ENCODE data around the gene VDR. TPM values are rescaled to one million over a fixed set of nuclear protein-coding genes. Genes with fewer than 3 reads are reported as not detected.

Gene VDR
- total RNA-seq, 1 donor from 2014 or later = 4.6 TPM

DNA sequence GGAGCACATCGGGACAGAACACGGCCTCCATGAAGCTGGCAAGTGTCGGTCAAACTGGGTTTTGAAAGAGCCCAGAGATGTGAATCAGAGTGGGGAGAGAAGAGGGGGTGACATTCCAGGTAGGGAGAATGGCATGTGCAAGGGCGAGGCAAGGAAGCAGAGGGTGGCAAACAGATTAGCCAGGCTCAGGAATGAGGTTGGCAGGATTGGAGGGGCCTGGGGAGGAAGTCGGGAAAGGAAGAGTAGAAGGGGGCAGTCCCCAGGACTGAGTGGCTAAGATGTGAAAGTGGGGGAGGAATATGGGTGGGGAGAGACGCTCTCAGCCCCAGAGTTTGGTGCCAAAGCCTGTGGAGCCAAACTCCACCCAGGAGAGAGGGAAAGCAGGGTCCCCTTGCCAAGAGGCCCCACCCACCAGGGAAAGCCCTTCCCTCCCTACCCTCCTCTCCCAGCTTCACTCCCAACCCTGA is 79.6 kb downstream of the VDR start:
- Mint-ChIP-seq H3K27me3 (ENCODE audit: low read depth) (no peaks in the 10 kb centered on the region), H3K27ac (ENCODE audit: unreplicated experiment) (peak overlapping the region; percentile 57), H3K4me1 (ENCODE audit: low read depth) (peaks cover 74% of the 10 kb centered on the region), H3K9me3 (ENCODE audit: low read depth) (no peaks in the 10 kb centered on the region), H3K36me3 (ENCODE audit: low read depth) (no peaks in the 10 kb centered on the region), H3K4me3 (ENCODE audit: unreplicated experiment) (no peak overlapping the region)
- DNase-seq (ENCODE audit: low spot score) = peak; percentile 35
- TF ChIP-seq, protein P1, sequence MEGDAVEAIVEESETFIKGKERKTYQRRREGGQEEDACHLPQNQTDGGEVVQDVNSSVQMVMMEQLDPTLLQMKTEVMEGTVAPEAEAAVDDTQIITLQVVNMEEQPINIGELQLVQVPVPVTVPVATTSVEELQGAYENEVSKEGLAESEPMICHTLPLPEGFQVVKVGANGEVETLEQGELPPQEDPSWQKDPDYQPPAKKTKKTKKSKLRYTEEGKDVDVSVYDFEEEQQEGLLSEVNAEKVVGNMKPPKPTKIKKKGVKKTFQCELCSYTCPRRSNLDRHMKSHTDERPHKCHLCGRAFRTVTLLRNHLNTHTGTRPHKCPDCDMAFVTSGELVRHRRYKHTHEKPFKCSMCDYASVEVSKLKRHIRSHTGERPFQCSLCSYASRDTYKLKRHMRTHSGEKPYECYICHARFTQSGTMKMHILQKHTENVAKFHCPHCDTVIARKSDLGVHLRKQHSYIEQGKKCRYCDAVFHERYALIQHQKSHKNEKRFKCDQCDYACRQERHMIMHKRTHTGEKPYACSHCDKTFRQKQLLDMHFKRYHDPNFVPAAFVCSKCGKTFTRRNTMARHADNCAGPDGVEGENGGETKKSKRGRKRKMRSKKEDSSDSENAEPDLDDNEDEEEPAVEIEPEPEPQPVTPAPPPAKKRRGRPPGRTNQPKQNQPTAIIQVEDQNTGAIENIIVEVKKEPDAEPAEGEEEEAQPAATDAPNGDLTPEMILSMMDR (IDR thresholded peaks at IDR 0.05) = no peak

DNA sequence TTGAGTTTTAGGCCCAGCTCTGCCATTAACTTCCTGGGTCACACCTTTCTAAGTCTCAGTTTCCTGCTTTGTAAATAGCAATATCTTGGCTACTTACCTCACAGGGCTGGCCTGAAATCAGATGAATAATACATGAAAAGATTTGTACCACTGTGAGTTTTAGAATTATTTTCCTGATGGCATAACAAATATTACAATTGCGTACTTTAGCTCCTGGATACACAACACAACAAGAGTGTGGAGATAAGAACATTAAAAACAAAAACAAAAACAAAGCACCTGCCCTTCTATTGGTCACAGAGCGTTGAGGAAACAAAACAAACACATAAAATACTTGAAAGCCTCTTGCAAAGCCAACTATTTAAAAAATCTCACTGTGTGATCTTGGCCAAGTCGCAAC is 80.2 kb downstream of the VDR start:
- Mint-ChIP-seq H3K36me3 (ENCODE audit: low read depth) (no peaks in the 10 kb centered on the region), H3K27me3 (ENCODE audit: low read depth) (no peaks in the 10 kb centered on the region), H3K9me3 (ENCODE audit: low read depth) (no peaks in the 10 kb centered on the region), H3K27ac (ENCODE audit: unreplicated experiment) (peak overlapping the region; percentile 57), H3K4me3 (ENCODE audit: unreplicated experiment) (no peak overlapping the region), H3K4me1 (ENCODE audit: low read depth) (peaks cover 74% of the 10 kb centered on the region)
- no peak for DNase-seq (ENCODE audit: low spot score)
- TF ChIP-seq, protein P1 (IDR thresholded peaks at IDR 0.05) = no peak

DNA sequence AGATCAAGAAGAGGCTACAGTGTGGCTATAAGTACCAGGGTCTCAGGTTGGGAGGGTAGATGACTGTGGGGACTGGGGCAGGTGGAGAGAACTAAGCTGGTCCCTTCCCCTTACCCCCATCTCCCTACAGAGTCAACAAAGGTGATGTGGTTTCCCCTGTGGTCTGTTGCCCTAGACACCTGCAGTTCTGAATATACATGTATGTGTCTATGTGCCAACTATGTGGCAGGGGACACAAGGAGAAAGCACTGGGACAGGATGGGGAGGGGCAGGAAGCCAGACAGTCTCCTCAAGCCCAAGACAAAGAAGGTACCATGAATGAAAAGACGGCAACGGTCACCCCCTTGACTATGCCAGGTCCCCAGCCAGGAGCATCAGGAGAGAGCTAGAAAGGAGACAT is 80.6 kb downstream of the VDR start:
- Mint-ChIP-seq H3K36me3 (ENCODE audit: low read depth) (no peaks in the 10 kb centered on the region), H3K9me3 (ENCODE audit: low read depth) (no peaks in the 10 kb centered on the region), H3K4me3 (ENCODE audit: unreplicated experiment) (no peak overlapping the region), H3K4me1 (ENCODE audit: low read depth) (peaks cover 71% of the 10 kb centered on the region), H3K27ac (ENCODE audit: unreplicated experiment) (no peak overlapping the region), H3K27me3 (ENCODE audit: low read depth) (no peaks in the 10 kb centered on the region)
- TF ChIP-seq, protein P1 (IDR thresholded peaks at IDR 0.05) = no peak
- no peak for DNase-seq (ENCODE audit: low spot score)

DNA sequence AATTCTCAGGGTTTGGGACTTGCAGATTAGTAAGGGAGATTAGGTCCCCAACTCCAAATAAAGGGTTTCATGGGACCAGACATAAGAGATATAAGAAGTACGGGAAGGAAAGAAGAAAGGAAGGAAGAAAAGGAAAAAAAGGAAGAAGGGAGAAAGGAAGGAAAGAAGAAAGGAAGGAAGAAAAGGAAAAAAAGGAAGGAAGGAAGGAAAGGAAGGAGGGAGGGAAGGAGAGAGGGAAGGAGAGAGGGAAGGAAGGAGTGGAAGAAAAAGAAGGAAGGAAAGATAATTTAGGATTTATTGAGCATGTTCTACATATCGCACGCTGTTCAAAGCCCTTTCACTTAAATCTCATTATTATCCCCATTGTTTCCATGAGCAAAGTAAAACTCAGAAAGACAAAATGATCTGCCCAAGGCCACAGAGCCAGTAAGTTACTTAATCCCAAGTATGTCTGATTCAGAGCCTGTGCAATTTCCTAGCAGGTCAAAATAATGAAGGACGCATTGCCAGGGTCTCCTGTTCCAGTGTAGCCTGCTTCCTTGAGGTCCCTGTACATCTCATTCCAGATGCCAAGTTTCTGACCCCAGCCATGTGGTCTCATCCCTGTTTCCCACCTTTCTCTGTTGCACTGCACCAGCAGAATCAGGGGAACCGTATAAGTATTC is 81.2 kb downstream of the VDR start:
- TF ChIP-seq, protein P1 (IDR thresholded peaks at IDR 0.05) = no peak
- peaks cover 66% of the 10 kb centered on the region for H3K4me1 Mint-ChIP-seq (ENCODE audit: low read depth)
- peak; percentile 3 for DNase-seq (ENCODE audit: low spot score)

DNA sequence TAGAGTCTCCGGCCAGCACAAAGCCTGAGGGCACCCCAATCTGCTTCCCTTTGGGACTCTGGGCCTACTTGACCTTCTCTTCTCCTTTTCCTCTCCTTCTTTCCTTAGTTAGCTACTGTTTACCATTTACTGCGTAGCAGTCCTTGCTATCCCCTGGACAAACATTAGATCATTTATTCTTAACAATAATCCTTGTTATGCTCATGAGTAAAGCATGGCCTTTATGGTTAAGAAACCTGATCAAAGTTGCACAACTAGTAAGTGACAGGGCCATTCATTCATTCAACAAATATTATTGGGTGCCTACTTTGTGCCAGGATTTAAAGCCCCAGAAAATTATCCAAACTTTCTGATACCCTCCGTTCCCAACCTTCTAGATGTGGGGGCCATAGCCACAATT is 81.9 kb downstream of the VDR start:
- no peak for DNase-seq (ENCODE audit: low spot score)
- Mint-ChIP-seq H3K27me3 (ENCODE audit: low read depth) (no peaks in the 10 kb centered on the region), H3K9me3 (ENCODE audit: low read depth) (no peaks in the 10 kb centered on the region), H3K4me3 (ENCODE audit: unreplicated experiment) (no peak overlapping the region), H3K36me3 (ENCODE audit: low read depth) (no peaks in the 10 kb centered on the region), H3K4me1 (ENCODE audit: low read depth) (peaks cover 66% of the 10 kb centered on the region), H3K27ac (ENCODE audit: unreplicated experiment) (no peak overlapping the region)
- TF ChIP-seq, protein P1 (IDR thresholded peaks at IDR 0.05) = no peak

More for the DNA sequence above, 81.2 kb downstream of the VDR start:
- H3K27ac Mint-ChIP-seq (ENCODE audit: unreplicated experiment) = no peak overlapping the region
- H3K36me3 Mint-ChIP-seq (ENCODE audit: low read depth) = no peaks in the 10 kb centered on the region
- no peak overlapping the region for H3K4me3 Mint-ChIP-seq (ENCODE audit: unreplicated experiment)
- no peaks in the 10 kb centered on the region for H3K9me3 Mint-ChIP-seq (ENCODE audit: low read depth)
- H3K27me3 Mint-ChIP-seq (ENCODE audit: low read depth) = no peaks in the 10 kb centered on the region
